HepG2 (cell line): ENCODE results near the gene GNAL. TPM values are rescaled to one million over a fixed set of nuclear protein-coding genes. Genes with fewer than 3 reads are reported as not detected.

Source experiments
- ATAC-seq: fragments of 200-7000 bp; cut with Tn5 transposase; 3 replicates; pipeline ENCODE4 v1.9.1; 2020; ENCODE audit warnings: mild to moderate bottlenecking, moderate library complexity
- BruUV-seq: library from RNA; stranded (reverse); fragments of 400-500 nt; replicated peaks from 2 replicates; lab custom pipeline; 2021; lab: Mats Ljungman, UMichigan
- CTCF ChIA-PET: fragments of 300-600 bp; formaldehyde crosslinking; extraction: SDS; loops from one replicate; lab custom pipeline; 2021; ENCODE audit warnings: low total read pairs, inconsistent platforms, low intra/inter-chr PET ratio; lab: Yijun Ruan, JAX
- POLR2A ChIA-PET: fragments of 350-600 bp; sonication (Branson Sonifier 250); formaldehyde crosslinking; loops from one replicate; lab custom pipeline; 2020; ENCODE audit warnings: antibody characterized with exemption, inconsistent platforms; lab: Yijun Ruan, JAX
- DNase-seq: peaks from one replicate; pipeline ENCODE4 v3.0.0-alpha.2; 2015; ENCODE audit warnings: low spot score
- FAIRE-seq: peaks from 3 replicates; lab custom pipeline; 2011; peaks lifted over from hg19 to GRCh38; lab: Jason Lieb, UNC
- H2AFZ ChIP-seq: one replicate; pipeline ENCODE4 v1.6.1; 2011; ENCODE audit warnings: low read length, inconsistent platforms
- H3K27ac ChIP-seq: fragments of 300-600 bp; 3 replicates; pipeline ENCODE4 v1.8.0; 2011; ENCODE audit warnings: mixed run types, mild to moderate bottlenecking, mixed read lengths, low read length, inconsistent platforms; ENCODE audit not compliant: insufficient read depth; ENCODE audit errors: extremely low read length
- H3K27me3 ChIP-seq, 2 experiments: fragments of 200-600 bp in 1 of 2; 2 replicates in 1 of 2; 3 replicates in 1 of 2; pipeline versions ENCODE4 v1.6.0 to v1.8.0; 2011; ENCODE audit warnings: low read length in 2 of 2, mild to moderate bottlenecking in 2 of 2, moderate library complexity in 2 of 2, inconsistent platforms in 1 of 2; ENCODE audit not compliant: insufficient read depth in 2 of 2, control insufficient read depth in 1 of 2
- H3K36me3 ChIP-seq, 2 experiments: fragments of 200-600 bp in 1 of 2; replicated peaks in 1 of 2; 2 replicates in 1 of 2; 3 replicates in 1 of 2; pipeline versions ENCODE4 v1.5.1 to v1.8.0; 2011; ENCODE audit warnings: low read length in 2 of 2, inconsistent platforms in 1 of 2; ENCODE audit not compliant: insufficient read depth in 2 of 2, control insufficient read depth in 1 of 2
- H3K4me1 ChIP-seq: 2 replicates; pipeline ENCODE4 v1.5.1; 2012; ENCODE audit warnings: low read length, inconsistent platforms; ENCODE audit not compliant: insufficient read depth
- H3K4me2 ChIP-seq: 2 replicates; pipeline ENCODE4 v1.6.0; 2011; ENCODE audit warnings: low read depth, low read length, inconsistent platforms
- H3K4me3 ChIP-seq, 3 experiments: fragments of 200-600 bp in 1 of 3; sonication (generic), shearing (Covaris generic) in 1 of 3; replicated peaks in 1 of 3; 2 replicates each; pipeline ENCODE4 v1.5.1; 2011 to 2016; ENCODE audit warnings: low read length in 3 of 3, inconsistent platforms in 2 of 3, low read depth in 2 of 3, mild to moderate bottlenecking in 2 of 3, control low read depth in 1 of 3, mixed read lengths in 1 of 3; ENCODE audit not compliant: insufficient read depth in 1 of 3
- H3K79me2 ChIP-seq: one replicate; pipeline ENCODE4 v1.6.1; 2011; ENCODE audit warnings: low read length, inconsistent platforms; ENCODE audit not compliant: insufficient read depth
- H3K9ac ChIP-seq: 2 replicates; pipeline ENCODE4 v1.6.0; 2011; ENCODE audit warnings: mild to moderate bottlenecking, low read depth, low read length, inconsistent platforms; ENCODE audit not compliant: insufficient read depth
- H3K9me3 ChIP-seq: 2 replicates; pipeline ENCODE4 v1.5.1; 2012; ENCODE audit warnings: mild to moderate bottlenecking, low read length
- H4K20me1 ChIP-seq: 2 replicates; pipeline ENCODE4 v1.6.0; 2011; ENCODE audit warnings: inconsistent platforms, mild to moderate bottlenecking, low read length, moderate library complexity; ENCODE audit not compliant: insufficient read depth
- AGO2 ChIP-seq: fragments of 200-400 bp; formaldehyde crosslinking; optimal IDR thresholded peaks from 2 replicates; pipeline ENCODE3; 2017; ENCODE audit warnings: mild to moderate bottlenecking, low read depth, low read length, moderate library complexity
- FOSL2 ChIP-seq: sonication (generic); formaldehyde crosslinking; IDR thresholded peaks from 2 replicates; pipeline ENCODE4 v1.4.0; 2020; ENCODE audit warnings: missing genetic modification reagents
- JUN ChIP-seq: sonication (generic); formaldehyde crosslinking; IDR thresholded peaks from 2 replicates; pipeline ENCODE4 v1.4.0; 2020; ENCODE audit warnings: mild to moderate bottlenecking, missing genetic modification reagents
- LCORL ChIP-seq, 2 experiments: fragments of 450-650 bp in 1 of 2; sonication (generic) in 1 of 2; formaldehyde crosslinking in 1 of 2; IDR thresholded peaks; 2 replicates each; pipeline versions ENCODE4 v1.5.0 to v1.6.1; 2017 to 2020; ENCODE audit warnings: antibody characterized with exemption in 1 of 2, missing genetic modification reagents in 1 of 2
- ZNF790 ChIP-seq: sonication (generic); formaldehyde crosslinking; IDR thresholded peaks from 2 replicates; pipeline ENCODE4 v1.8.0; 2022; ENCODE audit warnings: missing genetic modification reagents, mild to moderate bottlenecking, borderline replicate concordance
- WGBS: methylation state at CpG from one replicate; pipeline ENCODE4 v1.1.6; 2017; ENCODE audit warnings: low lambda C conversion rate; 5-methylcytosine and 5-hydroxymethylcytosine counted together
- in situ Hi-C: cut with HindIII; loops from 2 replicates; pipeline ENCODE4 v1.10.0; 2017; ENCODE audit warnings: low pct_unique_long_range_greater_than_20kb; ENCODE audit not compliant: extremely low pct_ligation_motif_present
- intact Hi-C: fragments of 100-400 bp; cut with micrococcal nuclease; formaldehyde crosslinking; loops from one replicate; pipeline ENCODE4 v1.10.0; 2022; ENCODE audit not compliant: unreplicated experiment
- polyA plus RNA-seq, 8 experiments: library from polyadenylated mRNA; depleted of rRNA in 3 of 8; stranded (reverse) in 7 of 8; unstranded in 1 of 8; fragments of >200 nt; fragmentation: Illumina TruSeq in 4 of 8; extraction: Trizol in 4 of 8; gene quantifications; 2 replicates each; pipeline versions ENCODE4 v1.2.1 to v1.2.3, GENCODE V29; 2011 to 2016; ENCODE audit warnings: low read depth in 4 of 8, missing spikeins in 1 of 8, mixed read lengths in 1 of 8; ENCODE audit not compliant: insufficient read depth in 1 of 8
- total RNA-seq, 5 experiments: library from RNA; depleted of rRNA; stranded (reverse); fragments of >200 nt; fragmentation: Illumina TruSeq; extraction: Trizol; gene quantifications; 2 replicates each; pipeline ENCODE4 v1.2.3, GENCODE V29; 2016; ENCODE audit warnings: low read depth in 1 of 5
- TF ChIP-seq, protein P1 (sequence below): sonication (generic); formaldehyde crosslinking; IDR thresholded peaks from 2 replicates; pipeline ENCODE4 v1.8.0; 2022; ENCODE audit warnings: mild to moderate bottlenecking, missing genetic modification reagents
- TF ChIP-seq, protein P2 (sequence below): sonication (generic); IDR thresholded peaks from 2 replicates; pipeline ENCODE4 v1.6.1; 2016; ENCODE audit warnings: low read depth, borderline replicate concordance

Gene GNAL
- total and polyA plus RNA-seq, 2 of the 13 experiments (the other 11 are each of a cell fraction or from before 2014, with no cell fraction given), result 0.87 to 1.4 TPM

- DNase-seq (no peak), ATAC-seq (no peak), FAIRE-seq (no peak)
- no peaks in the 10 kb centered on the region for H3K79me2 ChIP-seq
- H2AFZ ChIP-seq, result no peak overlapping the region
- H4K20me1 ChIP-seq, result no peaks in the 10 kb centered on the region
- H3K9me3 ChIP-seq, result no peaks in the 10 kb centered on the region
- no peaks in the 10 kb centered on the region for H3K36me3 ChIP-seq
- H3K9ac ChIP-seq, result no peak overlapping the region
- no peak overlapping the region for H3K4me3 ChIP-seq
- in situ Hi-C loops, result no loop called here
- WGBS, result 58% methylated on average over 7 of the region's 7 CpGs
- no peaks in the 10 kb centered on the region; the same call in 1 of the 2 replicates for H3K4me1 ChIP-seq
- intact Hi-C loops, result no loop called here
- H3K4me2 ChIP-seq, result no peak overlapping the region
- peaks cover 0 to 3% of the 10 kb centered on the region in 2 experiments; a peak in 2 of 5 replicates for H3K27me3 ChIP-seq
- TF ChIP-seq, protein P1, sequence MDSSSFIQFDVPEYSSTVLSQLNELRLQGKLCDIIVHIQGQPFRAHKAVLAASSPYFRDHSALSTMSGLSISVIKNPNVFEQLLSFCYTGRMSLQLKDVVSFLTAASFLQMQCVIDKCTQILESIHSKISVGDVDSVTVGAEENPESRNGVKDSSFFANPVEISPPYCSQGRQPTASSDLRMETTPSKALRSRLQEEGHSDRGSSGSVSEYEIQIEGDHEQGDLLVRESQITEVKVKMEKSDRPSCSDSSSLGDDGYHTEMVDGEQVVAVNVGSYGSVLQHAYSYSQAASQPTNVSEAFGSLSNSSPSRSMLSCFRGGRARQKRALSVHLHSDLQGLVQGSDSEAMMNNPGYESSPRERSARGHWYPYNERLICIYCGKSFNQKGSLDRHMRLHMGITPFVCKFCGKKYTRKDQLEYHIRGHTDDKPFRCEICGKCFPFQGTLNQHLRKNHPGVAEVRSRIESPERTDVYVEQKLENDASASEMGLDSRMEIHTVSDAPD, result no peak
- TF ChIP-seq JUN (CRISPR knock-in tag) (no peak), ZNF790 (CRISPR knock-in tag) (no peak), FOSL2 (CRISPR knock-in tag) (no peak), AGO2 (no peak), LCORL (IDR thresholded peaks at IDR 0.05) (no peak), LCORL (CRISPR knock-in tag; IDR thresholded peaks at IDR 0.05) (no peak)
- TF ChIP-seq, protein P2, sequence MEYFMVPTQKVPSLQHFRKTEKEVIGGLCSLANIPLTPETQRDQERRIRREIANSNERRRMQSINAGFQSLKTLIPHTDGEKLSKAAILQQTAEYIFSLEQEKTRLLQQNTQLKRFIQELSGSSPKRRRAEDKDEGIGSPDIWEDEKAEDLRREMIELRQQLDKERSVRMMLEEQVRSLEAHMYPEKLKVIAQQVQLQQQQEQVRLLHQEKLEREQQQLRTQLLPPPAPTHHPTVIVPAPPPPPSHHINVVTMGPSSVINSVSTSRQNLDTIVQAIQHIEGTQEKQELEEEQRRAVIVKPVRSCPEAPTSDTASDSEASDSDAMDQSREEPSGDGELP, result no peak
- no TSS peak for BruUV-seq
- POLR2A ChIA-PET, result no interaction called here
- no peak overlapping the region for H3K27ac ChIP-seq
- CTCF ChIA-PET, result no interaction called here
These were observed 118.2 kb downstream of the GNAL start for GRCh38 chr18:11807233-11807632.
